ENCODE results near the gene PIANP. TPM values are rescaled to one million over a fixed set of nuclear protein-coding genes. Genes with fewer than 3 reads are reported as not detected.

Gene PIANP
- total and polyA plus RNA-seq, 10 of the 15 experiments (the other 5 are each of a cell fraction or from before 2014, with no cell fraction given), result 0.08 to 0.12 (median 0.08) TPM; not detected in 7

- TF ChIP-seq CUX1 (IDR thresholded peaks at IDR 0.05; ENCODE audit: insufficient replicate concordance, low read depth, low read length), result no peak
- no peak for TF ChIP-seq PML (IDR thresholded peaks at IDR 0.05; ENCODE audit: low read length)
- no peak for TF ChIP-seq SMARCA5 (IDR thresholded peaks at IDR 0.05)
- TF ChIP-seq NR2F1 (conservative IDR thresholded peaks at IDR 0.05), result no peak
- TF ChIP-seq TCF3 (IDR thresholded peaks at IDR 0.05; ENCODE audit: borderline replicate concordance, insufficient read depth, low read depth, low read length), result no peak
Measured at GRCh38 chr12:6691473-6691872, 9.1 kb downstream of the PIANP start (continued).
